Spleen (tissue), 7 donors: ENCODE results near the gene RUNDC3A.

Experiments
- CTCF ChIP-seq, 11 experiments: fragments of 200-600 bp in 7 of 11; fragments of 450-650 bp in 4 of 11; sonication (generic) in 4 of 11; IDR thresholded peaks in 8 of 11; conservative IDR thresholded peaks in 3 of 11; 1 replicate in 7 of 11; 2 replicates in 4 of 11; pipeline versions ENCODE4 v1.4.0 to v1.8.0; 2016 to 2021; ENCODE audit warnings: antibody characterized with exemption in 11 of 11, inconsistent platforms in 4 of 11, mild to moderate bottlenecking in 1 of 11
- POLR2A ChIP-seq, 3 donors: fragments of 450-650 bp; IDR thresholded peaks; one replicate each; pipeline ENCODE4 v1.5.1; 2017; ENCODE audit warnings: antibody characterized with exemption in 3 of 3, mild to moderate bottlenecking in 1 of 3
- POLR2AphosphoS5 ChIP-seq, 3 donors: sonication (generic); formaldehyde crosslinking; IDR thresholded peaks; one replicate each; pipeline ENCODE4 v1.5.1; 2017; ENCODE audit warnings: antibody characterized with exemption in 3 of 3
- donor health status: DM: no; HTN: no; CAD: no; lungs with moderate emphysema.
- donor health status: DM: no; HTN: no; CAD: no.
- donor health status: DM: no; HTN: no; CAD: no.

GRCh38 chr17:44335968-44336367 is 27.6 kb downstream of the RUNDC3A start:
- TF ChIP-seq CTCF (IDR thresholded peaks at IDR 0.05 in 8 of 11, conservative IDR thresholded peaks at IDR 0.05 in 3 of 11): no peak
- no peak for TF ChIP-seq POLR2A (IDR thresholded peaks at IDR 0.05)
- TF ChIP-seq POLR2AphosphoS5 (IDR thresholded peaks at IDR 0.05): no peak
